PC-3 (cell line): ENCODE results near the gene PPP2R5A.

ENCODE experiments used
- EZH2phosphoT487 ChIP-seq: fragments of 300-600 bp; sonication (generic); IDR thresholded peaks from 2 replicates; pipeline ENCODE4 v1.6.1; 2018; ENCODE audit warnings: mild to moderate bottlenecking, antibody characterized with exemption, low read length, borderline replicate concordance
- TF ChIP-seq, protein P1 (sequence below): fragments of 300-600 bp; sonication (generic); conservative IDR thresholded peaks from 2 replicates; pipeline ENCODE4 v1.5.1; 2017; ENCODE audit warnings: antibody characterized with exemption, low read depth, mild to moderate bottlenecking, low read length

DNA sequence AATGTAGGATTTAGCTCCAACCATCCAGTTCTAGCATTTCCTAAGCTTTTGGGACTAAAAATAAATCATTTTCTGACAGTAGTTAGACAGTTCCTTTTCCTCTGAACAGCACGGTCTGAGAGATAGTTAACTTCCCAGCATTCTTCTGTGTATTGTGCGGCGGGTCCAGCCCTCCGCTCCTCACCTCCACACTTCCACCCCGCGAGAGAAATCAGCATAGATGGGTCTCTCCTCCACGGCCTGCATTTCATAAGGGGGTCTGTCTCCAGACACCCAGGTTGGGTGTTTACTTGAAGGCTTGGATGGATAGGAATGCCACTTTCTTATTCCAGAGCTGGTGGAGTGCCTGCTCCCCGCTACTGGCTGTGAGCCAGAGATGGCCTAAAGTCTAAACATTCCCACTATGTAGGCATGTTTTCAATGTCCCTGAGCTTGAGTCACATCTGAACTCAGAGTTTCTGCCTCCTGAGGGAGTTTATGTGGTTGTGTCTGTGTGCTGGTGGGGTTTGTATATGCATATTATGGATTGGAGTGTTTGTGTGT lies 38.0 kb upstream of the PPP2R5A start:
- TF ChIP-seq, protein P1, sequence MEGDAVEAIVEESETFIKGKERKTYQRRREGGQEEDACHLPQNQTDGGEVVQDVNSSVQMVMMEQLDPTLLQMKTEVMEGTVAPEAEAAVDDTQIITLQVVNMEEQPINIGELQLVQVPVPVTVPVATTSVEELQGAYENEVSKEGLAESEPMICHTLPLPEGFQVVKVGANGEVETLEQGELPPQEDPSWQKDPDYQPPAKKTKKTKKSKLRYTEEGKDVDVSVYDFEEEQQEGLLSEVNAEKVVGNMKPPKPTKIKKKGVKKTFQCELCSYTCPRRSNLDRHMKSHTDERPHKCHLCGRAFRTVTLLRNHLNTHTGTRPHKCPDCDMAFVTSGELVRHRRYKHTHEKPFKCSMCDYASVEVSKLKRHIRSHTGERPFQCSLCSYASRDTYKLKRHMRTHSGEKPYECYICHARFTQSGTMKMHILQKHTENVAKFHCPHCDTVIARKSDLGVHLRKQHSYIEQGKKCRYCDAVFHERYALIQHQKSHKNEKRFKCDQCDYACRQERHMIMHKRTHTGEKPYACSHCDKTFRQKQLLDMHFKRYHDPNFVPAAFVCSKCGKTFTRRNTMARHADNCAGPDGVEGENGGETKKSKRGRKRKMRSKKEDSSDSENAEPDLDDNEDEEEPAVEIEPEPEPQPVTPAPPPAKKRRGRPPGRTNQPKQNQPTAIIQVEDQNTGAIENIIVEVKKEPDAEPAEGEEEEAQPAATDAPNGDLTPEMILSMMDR = no peak
- TF ChIP-seq EZH2phosphoT487 = no peak
